Measurements from ENCODE around the gene COPG1. TPM values are rescaled to one million over a fixed set of nuclear protein-coding genes. Genes with fewer than 3 reads are reported as not detected.

COPG1 gene
- total and polyA plus RNA-seq, 2 experiments from 2014 or later = 169 to 185 TPM

DNA sequence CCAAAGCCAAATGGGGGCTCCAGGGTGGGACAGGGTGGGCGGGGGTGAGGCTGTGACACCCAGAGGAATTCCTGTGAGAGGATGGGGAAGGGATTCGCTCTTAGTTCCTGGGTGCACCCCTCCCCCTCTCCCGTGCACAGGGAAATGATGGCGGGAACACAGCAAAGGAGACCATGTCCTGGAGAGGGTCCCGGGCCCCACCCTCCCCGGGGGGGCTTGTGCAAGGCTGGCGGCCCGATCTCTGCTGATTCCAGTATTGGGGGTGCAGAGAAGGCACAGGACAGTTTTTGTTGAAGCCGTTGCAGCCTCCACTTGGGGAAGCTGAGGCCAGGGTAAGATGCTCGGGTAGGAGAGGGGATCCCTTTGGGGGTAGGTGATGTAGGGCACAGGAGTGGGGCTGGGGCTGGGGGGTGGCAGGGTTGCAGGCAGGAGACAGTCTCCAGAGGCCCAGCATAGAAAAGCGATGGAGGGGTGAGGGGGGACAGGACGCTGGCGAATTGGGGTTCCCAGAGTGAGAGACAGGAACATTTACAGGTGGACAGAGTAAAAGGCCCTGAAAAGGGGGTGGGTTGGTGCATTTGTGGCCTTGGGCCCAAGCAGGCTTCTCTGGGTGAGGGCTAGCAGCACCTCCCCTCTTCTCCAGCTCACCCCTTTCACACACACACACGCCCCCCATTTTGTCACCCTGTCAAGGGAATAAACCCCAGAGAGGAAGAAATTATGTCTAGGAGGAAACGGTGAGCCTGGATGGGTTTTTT, 67.8 kb downstream of the COPG1 start:
- DNase-seq (ENCODE audit: low spot score) = no peak
- 64% methylated on average over 9 of the region's 15 CpGs for WGBS (ENCODE audit: low lambda C conversion rate, missing lambda C conversion rate)
- H4K20me1 ChIP-seq (ENCODE audit: insufficient read depth, poor library complexity, severe bottlenecking) = peaks cover 19% of the 10 kb centered on the region

DNA sequence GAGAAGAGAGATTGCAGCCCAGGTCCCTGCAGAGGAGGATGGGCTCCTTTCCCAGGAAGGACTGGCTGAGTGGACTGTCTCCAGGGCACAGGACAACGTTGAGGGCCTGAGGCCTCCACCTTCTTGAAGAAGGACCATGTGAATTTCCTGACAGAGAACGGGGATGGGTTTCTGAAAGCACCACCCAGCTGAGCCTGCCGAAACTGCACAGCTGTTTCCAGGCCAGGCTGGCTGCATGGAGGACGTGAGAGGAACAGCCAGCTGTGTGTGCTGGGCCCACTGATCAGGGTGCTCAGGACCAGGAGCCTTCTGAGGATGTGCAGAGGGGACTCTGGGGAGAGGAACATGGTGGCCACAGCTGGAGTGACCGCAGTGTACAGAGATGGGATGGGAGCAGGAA, 68.4 kb downstream of the COPG1 start:
- no peak for DNase-seq (ENCODE audit: low spot score)
- H3K4me3 ChIP-seq = no peak overlapping the region
- peaks cover 19% of the 10 kb centered on the region for H4K20me1 ChIP-seq (ENCODE audit: insufficient read depth, poor library complexity, severe bottlenecking)
- H3K36me3 ChIP-seq (replicated peaks; ENCODE audit: insufficient read depth, low read depth) = no peaks in the 10 kb centered on the region
- H3K27ac ChIP-seq = no peak overlapping the region
- H3K27me3 ChIP-seq = no peaks in the 10 kb centered on the region
- H3K4me2 ChIP-seq = no peak overlapping the region
- TF ChIP-seq EZH2 (IDR thresholded peaks at IDR 0.05; ENCODE audit: borderline replicate concordance) = no peak
- TF ChIP-seq EZH2phosphoT487 (IDR thresholded peaks at IDR 0.05; ENCODE audit: low read depth, severe bottlenecking, unreplicated experiment) = no peak
- TF ChIP-seq, protein P1, sequence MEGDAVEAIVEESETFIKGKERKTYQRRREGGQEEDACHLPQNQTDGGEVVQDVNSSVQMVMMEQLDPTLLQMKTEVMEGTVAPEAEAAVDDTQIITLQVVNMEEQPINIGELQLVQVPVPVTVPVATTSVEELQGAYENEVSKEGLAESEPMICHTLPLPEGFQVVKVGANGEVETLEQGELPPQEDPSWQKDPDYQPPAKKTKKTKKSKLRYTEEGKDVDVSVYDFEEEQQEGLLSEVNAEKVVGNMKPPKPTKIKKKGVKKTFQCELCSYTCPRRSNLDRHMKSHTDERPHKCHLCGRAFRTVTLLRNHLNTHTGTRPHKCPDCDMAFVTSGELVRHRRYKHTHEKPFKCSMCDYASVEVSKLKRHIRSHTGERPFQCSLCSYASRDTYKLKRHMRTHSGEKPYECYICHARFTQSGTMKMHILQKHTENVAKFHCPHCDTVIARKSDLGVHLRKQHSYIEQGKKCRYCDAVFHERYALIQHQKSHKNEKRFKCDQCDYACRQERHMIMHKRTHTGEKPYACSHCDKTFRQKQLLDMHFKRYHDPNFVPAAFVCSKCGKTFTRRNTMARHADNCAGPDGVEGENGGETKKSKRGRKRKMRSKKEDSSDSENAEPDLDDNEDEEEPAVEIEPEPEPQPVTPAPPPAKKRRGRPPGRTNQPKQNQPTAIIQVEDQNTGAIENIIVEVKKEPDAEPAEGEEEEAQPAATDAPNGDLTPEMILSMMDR (IDR thresholded peaks at IDR 0.05; ENCODE audit: poor library complexity) = no peak
- H3K9me3 ChIP-seq (ENCODE audit: low read depth) = no peaks in the 10 kb centered on the region
- peaks cover 11% of the 10 kb centered on the region for H3K4me1 ChIP-seq (ENCODE audit: insufficient read depth)
- no peaks in the 10 kb centered on the region for H3K9me2 ChIP-seq (replicated peaks; ENCODE audit: insufficient read depth)
- H3K79me2 ChIP-seq = peaks cover 21% of the 10 kb centered on the region
- H2AFZ ChIP-seq = no peak overlapping the region
- 69% methylated on average over 5 of the region's 5 CpGs for WGBS (ENCODE audit: low lambda C conversion rate, missing lambda C conversion rate)

More for the DNA sequence above, 67.8 kb downstream of the COPG1 start:
- H3K4me3 ChIP-seq = peak overlapping the region; percentile 90
- H3K27me3 ChIP-seq = no peaks in the 10 kb centered on the region
- H3K36me3 ChIP-seq (replicated peaks; ENCODE audit: insufficient read depth, low read depth) = no peaks in the 10 kb centered on the region
- H3K4me1 ChIP-seq (ENCODE audit: insufficient read depth) = peaks cover 11% of the 10 kb centered on the region
- no peaks in the 10 kb centered on the region for H3K9me3 ChIP-seq (ENCODE audit: low read depth)
- H3K79me2 ChIP-seq = peaks cover 21% of the 10 kb centered on the region
- peak overlapping the region; percentile 99 for H3K27ac ChIP-seq
- TF ChIP-seq EZH2 (IDR thresholded peaks at IDR 0.05; ENCODE audit: borderline replicate concordance) (no peak), EZH2phosphoT487 (IDR thresholded peaks at IDR 0.05; ENCODE audit: low read depth, severe bottlenecking, unreplicated experiment) (no peak)
- TF ChIP-seq, protein P1 (IDR thresholded peaks at IDR 0.05; ENCODE audit: poor library complexity) = no peak
- H3K4me2 ChIP-seq = peak overlapping the region; percentile 90
- no peaks in the 10 kb centered on the region for H3K9me2 ChIP-seq (replicated peaks; ENCODE audit: insufficient read depth)
- peak overlapping the region; percentile 98 for H2AFZ ChIP-seq

DNA sequence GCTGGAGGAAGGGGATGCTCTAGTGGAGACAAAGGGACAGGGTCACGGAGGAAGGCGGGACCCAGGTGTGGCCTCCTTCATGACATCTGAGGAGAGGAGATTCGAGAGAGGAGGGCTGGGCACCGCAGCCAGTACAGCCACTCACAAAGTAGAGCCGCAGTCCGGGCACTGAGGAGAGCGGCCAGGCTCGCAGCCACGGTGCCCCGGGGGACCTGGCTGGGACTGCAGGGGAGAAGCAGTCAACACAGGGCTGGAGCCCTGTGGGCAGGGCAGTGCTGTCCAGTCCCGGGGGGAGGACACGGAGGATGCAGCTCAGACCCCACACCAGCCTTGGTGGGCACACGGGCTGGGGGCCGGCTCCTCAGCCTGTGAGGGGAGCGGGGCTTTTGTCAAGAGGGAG, 69.5 kb downstream of the COPG1 start:
- Histone ChIP-seq H3K4me3 (no peak overlapping the region), H4K20me1 (ENCODE audit: insufficient read depth, poor library complexity, severe bottlenecking) (peaks cover 17% of the 10 kb centered on the region), H3K36me3 (replicated peaks; ENCODE audit: insufficient read depth, low read depth) (no peaks in the 10 kb centered on the region), H3K79me2 (peaks cover 21% of the 10 kb centered on the region), H3K4me2 (no peak overlapping the region), H3K9me3 (ENCODE audit: low read depth) (no peaks in the 10 kb centered on the region), H3K27me3 (no peaks in the 10 kb centered on the region), H3K27ac (no peak overlapping the region), H2AFZ (no peak overlapping the region), H3K9me2 (replicated peaks; ENCODE audit: insufficient read depth) (no peaks in the 10 kb centered on the region), H3K4me1 (ENCODE audit: insufficient read depth) (peaks cover 10% of the 10 kb centered on the region)
- no peak for DNase-seq (ENCODE audit: low spot score)
- 94% methylated on average over 15 of the region's 15 CpGs for WGBS (ENCODE audit: low lambda C conversion rate, missing lambda C conversion rate)
- TF ChIP-seq, protein P1 (IDR thresholded peaks at IDR 0.05; ENCODE audit: poor library complexity) = no peak
- TF ChIP-seq EZH2 (IDR thresholded peaks at IDR 0.05; ENCODE audit: borderline replicate concordance) = no peak
- no peak for TF ChIP-seq EZH2phosphoT487 (IDR thresholded peaks at IDR 0.05; ENCODE audit: low read depth, severe bottlenecking, unreplicated experiment)

Measured in hepatocyte (in vitro differentiated cells).